Keratinocyte (primary cell): ENCODE data around the gene MT3. TPM values are rescaled to one million over a fixed set of nuclear protein-coding genes. Genes with fewer than 3 reads are reported as not detected.

Experiments used
- DNase-seq: peaks from one replicate; pipeline ENCODE4 v3.0.0-alpha.2; 2011; ENCODE audit warnings: low read depth, missing footprints, low spot score
- FAIRE-seq: peaks from 2 replicates; lab custom pipeline; 2011; peaks lifted over from hg19 to GRCh38; lab: Jason Lieb, UNC
- H2AFZ ChIP-seq: 2 replicates; pipeline ENCODE4 v1.6.0; 2012; ENCODE audit warnings: low read length, control low read depth, inconsistent platforms; ENCODE audit not compliant: control insufficient read depth
- H3K27ac ChIP-seq: 2 replicates; pipeline ENCODE4 v1.5.1; 2011; ENCODE audit warnings: low read length; ENCODE audit not compliant: control insufficient read depth, insufficient read depth
- H3K27me3 ChIP-seq: 3 replicates; pipeline ENCODE4 v1.6.0; 2011; ENCODE audit warnings: low read length; ENCODE audit not compliant: control insufficient read depth, insufficient read depth; ENCODE audit errors: extremely low read depth
- H3K36me3 ChIP-seq, 2 experiments: 2 replicates in 1 of 2; 3 replicates in 1 of 2; pipeline ENCODE4 v1.5.1; 2011; ENCODE audit warnings: low read length in 2 of 2, mild to moderate bottlenecking in 1 of 2; ENCODE audit not compliant: control insufficient read depth in 2 of 2, insufficient read depth in 2 of 2; ENCODE audit errors: extremely low read depth in 1 of 2
- H3K4me1 ChIP-seq: 3 replicates; pipeline ENCODE4 v1.5.1; 2011; ENCODE audit warnings: low read length; ENCODE audit not compliant: control insufficient read depth, insufficient read depth; ENCODE audit errors: extremely low read depth
- H3K4me2 ChIP-seq: 3 replicates; pipeline ENCODE4 v1.6.0; 2011; ENCODE audit warnings: low read depth, low read length; ENCODE audit not compliant: control insufficient read depth, insufficient read depth; ENCODE audit errors: extremely low read depth
- H3K4me3 ChIP-seq, 3 experiments: fragments of 200-600 bp in 1 of 3; sonication (generic) in 1 of 3; 2 replicates in 2 of 3; 3 replicates in 1 of 3; pipeline ENCODE4 v1.5.1; 2011 to 2016; ENCODE audit warnings: low read length in 3 of 3, mild to moderate bottlenecking in 3 of 3, control low read depth in 2 of 3, inconsistent platforms in 1 of 3, low read depth in 1 of 3, mixed read lengths in 1 of 3, mixed run types in 1 of 3, moderate library complexity in 1 of 3; ENCODE audit not compliant: control insufficient read depth in 2 of 3, insufficient read depth in 2 of 3; ENCODE audit errors: extremely low read depth in 1 of 3
- H3K79me2 ChIP-seq: 2 replicates; pipeline ENCODE4 v1.6.0; 2012; ENCODE audit warnings: low read length; ENCODE audit not compliant: control insufficient read depth, insufficient read depth
- H3K9ac ChIP-seq: 3 replicates; pipeline ENCODE4 v1.6.0; 2011; ENCODE audit warnings: low read length; ENCODE audit not compliant: control insufficient read depth, insufficient read depth; ENCODE audit errors: extremely low read depth
- H3K9me1 ChIP-seq: 3 replicates; pipeline ENCODE4 v1.6.0; 2011; ENCODE audit warnings: low read length; ENCODE audit not compliant: control insufficient read depth, insufficient read depth; ENCODE audit errors: extremely low read depth
- H3K9me3 ChIP-seq: 2 replicates; pipeline ENCODE4 v1.5.1; 2012; ENCODE audit warnings: low read depth, low read length; ENCODE audit not compliant: control insufficient read depth
- H4K20me1 ChIP-seq: 3 replicates; pipeline ENCODE4 v1.6.0; 2011; ENCODE audit warnings: low read length; ENCODE audit not compliant: control insufficient read depth, insufficient read depth; ENCODE audit errors: extremely low read depth
- CTCF ChIP-seq, 3 experiments: IDR thresholded peaks in 1 of 3; conservative IDR thresholded peaks in 1 of 3; optimal IDR thresholded peaks in 1 of 3; 2 replicates in 2 of 3; 3 replicates in 1 of 3; pipeline versions ENCODE3 to v1.5.1; 2011; ENCODE audit warnings: low read length in 3 of 3, mild to moderate bottlenecking in 3 of 3, moderate library complexity in 2 of 3, control low read depth in 1 of 3, inconsistent platforms in 1 of 3; ENCODE audit not compliant: insufficient read depth in 2 of 3; ENCODE audit errors: extremely low read depth in 1 of 3
- EZH2 ChIP-seq: IDR thresholded peaks from one replicate; pipeline ENCODE4 v1.6.1; 2012; ENCODE audit warnings: inconsistent platforms, mild to moderate bottlenecking, low read length, moderate library complexity
- dilution Hi-C: fragments of 300-500 bp; cut with MboI; formaldehyde crosslinking; loops from one replicate; pipeline ENCODE4 v1.7.0; 2020; ENCODE audit warnings: low sequenced_read_pairs; ENCODE audit not compliant: extremely low pct_ligation_motif_present
- polyA plus RNA-seq, 5 experiments: library from polyadenylated mRNA; depleted of rRNA in 3 of 5; stranded (reverse) in 3 of 5; stranded (forward) in 1 of 5; unstranded in 1 of 5; fragments of >200 nt; gene quantifications; 1 replicate in 1 of 5; 2 replicates in 3 of 5; 3 replicates in 1 of 5; pipeline versions ENCODE4 v1.2.1 to v1.2.3, GENCODE V29; 2011 to 2012; ENCODE audit warnings: missing spikeins in 2 of 5, low read depth in 1 of 5, low replicate concordance in 1 of 5

MT3 gene
- polyA plus RNA-seq, 1 donor (not counting 4 experiments of a cell fraction or from before 2014, with no cell fraction given) = not detected

GRCh38 chr16:56625140-56625942 is 36.0 kb downstream of the MT3 start, which contains the start of gene MT1E:
TSS of gene MT1E (plus strand) at chr16:56625781. CDS start at chr16:56625852, 71 bp downstream.
- Histone ChIP-seq H4K20me1 (peaks cover 3% of the 10 kb centered on the region), H3K27me3 (no peaks in the 10 kb centered on the region), H3K4me1 (peaks cover 10% of the 10 kb centered on the region), H3K9me3 (no peaks in the 10 kb centered on the region), H3K27ac (peak within 1 kb of the TSS; percentile 57), H3K79me2 (peaks cover 9% of the 10 kb centered on the region), H3K4me3 (peak within 1 kb of the TSS; percentile 45 to 78 (median 67)), H3K9ac (peak within 1 kb of the TSS; percentile 69), H3K36me3 (no peaks in the 10 kb centered on the region), H2AFZ (peak within 1 kb of the TSS; percentile 69), H3K4me2 (peak within 1 kb of the TSS; percentile 91), H3K9me1 (no peaks in the 10 kb centered on the region)
- no peak for FAIRE-seq
- no peak for DNase-seq
- TF ChIP-seq EZH2 (no peak), CTCF (optimal IDR thresholded peaks at IDR 0.05 in 1 of 3, IDR thresholded peaks at IDR 0.05 in 1 of 3, conservative IDR thresholded peaks at IDR 0.05 in 1 of 3; ENCODE audit: extremely low read depth in 1 of 3, insufficient read depth in 2 of 3, low read length in 3 of 3) (no peak)
- dilution Hi-C loops = no loop called here

- dilution Hi-C loops = no loop called here
- no peaks in the 10 kb centered on the region for H3K9me1 ChIP-seq
- no peaks in the 10 kb centered on the region for H3K36me3 ChIP-seq
- peak overlapping the region; percentile 45 to 78 (median 67) for H3K4me3 ChIP-seq
- TF ChIP-seq EZH2 (no peak), CTCF (optimal IDR thresholded peaks at IDR 0.05 in 1 of 3, IDR thresholded peaks at IDR 0.05 in 1 of 3, conservative IDR thresholded peaks at IDR 0.05 in 1 of 3; ENCODE audit: extremely low read depth in 1 of 3, insufficient read depth in 2 of 3, low read length in 3 of 3) (no peak)
- H3K9ac ChIP-seq = peak overlapping the region; percentile 69
- peak overlapping the region; percentile 57 for H3K27ac ChIP-seq
- no peak for FAIRE-seq
- peaks cover 3% of the 10 kb centered on the region for H4K20me1 ChIP-seq
- H3K27me3 ChIP-seq = no peaks in the 10 kb centered on the region
- peaks cover 9% of the 10 kb centered on the region for H3K79me2 ChIP-seq
- H3K4me2 ChIP-seq = peak overlapping the region; percentile 91
- H3K4me1 ChIP-seq = peaks cover 10% of the 10 kb centered on the region
- DNase-seq = no peak
- no peak overlapping the region for H2AFZ ChIP-seq
- H3K9me3 ChIP-seq = no peaks in the 10 kb centered on the region
These were observed 36.8 kb downstream of the MT3 start for GRCh38 chr16:56625943-56626654.
